GM19043 (cell line): ENCODE results near the gene IL18RAP.

ENCODE experiments used
- ATAC-seq: cut with Tn5 transposase; IDR thresholded peaks from one replicate; pipeline ENCODE4 v1.9.1; 2021; ENCODE audit warnings: low read depth; ENCODE audit not compliant: unreplicated experiment

The IL18RAP gene

DNA sequence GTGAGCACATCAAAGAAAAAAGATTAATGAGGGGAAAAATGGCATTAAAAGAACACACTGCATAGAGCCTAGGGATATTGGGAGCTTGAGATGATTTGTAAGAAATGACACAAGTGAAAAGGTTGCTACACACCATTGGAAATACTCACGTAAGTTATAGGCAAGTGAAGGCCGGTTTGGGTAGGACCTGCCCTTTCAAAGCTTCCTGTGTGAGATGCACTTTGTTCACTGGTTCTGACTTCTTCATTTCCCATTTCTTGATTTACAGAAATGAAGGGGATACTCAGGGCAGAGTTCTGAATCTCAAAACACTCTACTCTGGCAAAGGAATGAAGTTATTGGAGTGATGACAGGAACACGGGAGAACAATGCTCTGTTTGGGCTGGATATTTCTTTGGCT lies at the start of gene IL18RAP:
IL18RAP (plus strand) TSS at position 251 of the 400 bp plus-strand sequence; CDS start at position 369, 118 bp downstream.
- no peak for ATAC-seq

- no peak for ATAC-seq
These were observed 46.8 kb upstream of the IL18RAP start for GRCh38 chr2:102376052-102376591.

GRCh38 chr2:102383722-102384121 lies 39.2 kb upstream of the IL18RAP start:
- no peak for ATAC-seq

DNA sequence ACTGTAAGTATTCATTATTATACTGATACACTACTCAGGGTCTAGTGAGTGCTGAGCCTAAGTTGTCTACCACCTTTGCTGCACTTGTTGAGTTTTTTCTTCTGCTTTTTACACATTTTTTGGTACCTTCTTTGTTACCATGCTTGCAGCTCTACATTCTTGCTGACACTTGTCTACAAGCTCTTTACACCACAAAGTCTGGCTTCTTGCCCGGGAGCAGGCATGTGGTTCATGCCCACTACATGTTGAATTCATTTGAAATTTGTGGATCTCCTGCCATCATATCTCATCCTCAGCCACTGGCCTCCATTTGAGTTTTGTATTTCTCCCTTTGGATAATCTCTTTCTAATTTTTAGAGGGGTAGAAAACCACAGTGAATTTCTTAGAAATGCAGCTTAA lies 37.4 kb upstream of the IL18RAP start:
- ATAC-seq = no peak

- no peak for ATAC-seq
These were observed 37.0 kb upstream of the IL18RAP start for GRCh38 chr2:102386004-102386403.

DNA sequence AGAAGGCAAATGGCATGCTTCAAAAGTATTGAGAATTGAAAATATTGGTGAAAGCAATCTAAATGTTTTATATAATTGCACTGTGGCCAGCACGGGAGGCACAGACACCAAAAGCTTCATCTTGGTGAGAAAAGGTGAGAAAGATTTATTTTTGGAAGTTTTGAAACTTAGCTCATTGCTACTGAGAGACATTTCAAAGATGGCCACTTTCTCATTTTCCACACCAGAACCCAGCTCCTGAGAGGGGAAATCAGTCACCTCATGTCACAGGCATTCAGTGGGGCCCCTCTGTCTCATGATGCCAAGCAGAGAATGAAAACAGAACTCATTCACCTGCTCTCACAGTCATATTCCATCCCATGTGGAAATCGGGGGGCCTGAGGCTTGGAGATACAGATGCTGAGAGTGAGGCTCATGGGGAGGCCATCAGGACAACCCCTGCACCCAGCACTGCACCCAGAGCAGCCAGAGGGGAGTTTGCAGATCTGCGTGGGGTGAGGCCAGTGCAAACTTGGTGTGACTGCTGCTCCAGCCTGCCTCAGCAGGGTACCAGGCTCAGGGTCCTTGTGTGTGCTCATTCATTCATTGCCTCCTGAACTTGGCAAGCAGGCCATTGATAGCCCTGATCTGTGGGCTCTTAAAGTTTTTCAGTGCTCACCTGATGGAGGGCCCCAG lies 36.0 kb upstream of the IL18RAP start:
- no peak for ATAC-seq

- ATAC-seq = no peak
These were observed 35.0 kb upstream of the IL18RAP start for GRCh38 chr2:102387763-102388546.

GRCh38 chr2:102391565-102391964 lies 31.4 kb upstream of the IL18RAP start:
- ATAC-seq = no peak

DNA sequence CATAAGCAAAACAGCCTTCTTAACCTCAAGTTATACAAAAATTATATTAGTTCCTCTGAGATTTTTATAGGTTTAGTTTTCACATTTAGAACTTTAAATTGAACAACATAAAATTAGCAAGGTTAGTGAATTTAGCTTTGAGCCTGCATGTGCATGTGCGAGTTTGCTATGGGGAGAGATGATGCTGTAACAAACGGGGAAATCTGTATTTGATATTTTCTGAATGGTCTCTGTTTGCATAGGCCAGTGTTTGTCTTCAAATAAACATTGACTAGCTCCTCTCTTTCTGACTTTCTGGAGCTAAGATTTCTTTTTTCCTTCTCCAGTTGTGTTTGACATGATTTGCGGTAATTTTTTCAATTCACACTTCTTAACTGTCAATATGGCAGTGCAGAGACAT lies 30.9 kb upstream of the IL18RAP start:
- ATAC-seq = no peak

- no peak for ATAC-seq
These were observed 30.0 kb upstream of the IL18RAP start for GRCh38 chr2:102392942-102393341.

GRCh38 chr2:102396012-102396411 lies 26.9 kb upstream of the IL18RAP start:
- no peak for ATAC-seq

- no peak for ATAC-seq
These were observed 25.8 kb upstream of the IL18RAP start for GRCh38 chr2:102397209-102397608.

GRCh38 chr2:102399499-102400141 lies 23.3 kb upstream of the IL18RAP start:
- ATAC-seq = no peak

DNA sequence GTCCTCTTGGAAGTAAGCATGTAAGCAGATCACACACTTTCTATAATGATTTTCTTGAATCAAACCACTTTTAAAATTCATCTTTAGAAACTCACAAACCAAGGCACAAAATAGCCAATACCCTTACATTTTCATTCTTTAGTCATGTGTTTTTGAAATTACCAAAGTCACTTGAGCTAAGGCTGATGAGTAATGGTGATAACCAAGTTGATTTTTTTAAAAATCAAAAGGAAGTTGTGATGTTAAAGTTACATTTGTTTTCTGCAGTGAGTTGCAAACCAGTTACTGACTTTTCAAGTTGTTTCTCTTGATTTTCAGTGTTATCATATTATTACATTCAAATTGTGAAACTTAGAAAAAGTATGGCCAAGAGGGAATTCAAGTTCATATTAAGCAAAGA lies 21.5 kb upstream of the IL18RAP start:
- ATAC-seq = no peak

DNA sequence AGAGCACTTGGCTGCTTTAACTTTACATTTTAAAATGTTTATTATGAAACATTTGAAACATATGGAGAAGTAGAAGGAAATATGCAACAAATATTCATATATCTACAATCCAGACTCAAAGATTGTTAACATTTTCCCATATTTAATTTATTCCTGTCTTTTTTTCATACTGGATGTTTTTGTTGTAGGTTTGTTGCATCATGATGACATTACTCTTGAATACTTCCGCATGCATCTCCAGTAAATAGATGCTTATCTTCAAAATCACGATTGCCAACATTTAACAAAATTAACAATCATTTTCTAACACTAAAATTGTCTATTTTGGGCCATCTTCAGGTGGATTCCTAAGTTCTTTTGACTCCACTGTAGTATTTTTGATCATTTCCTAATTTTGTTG lies 21.1 kb upstream of the IL18RAP start:
- no peak for ATAC-seq

DNA sequence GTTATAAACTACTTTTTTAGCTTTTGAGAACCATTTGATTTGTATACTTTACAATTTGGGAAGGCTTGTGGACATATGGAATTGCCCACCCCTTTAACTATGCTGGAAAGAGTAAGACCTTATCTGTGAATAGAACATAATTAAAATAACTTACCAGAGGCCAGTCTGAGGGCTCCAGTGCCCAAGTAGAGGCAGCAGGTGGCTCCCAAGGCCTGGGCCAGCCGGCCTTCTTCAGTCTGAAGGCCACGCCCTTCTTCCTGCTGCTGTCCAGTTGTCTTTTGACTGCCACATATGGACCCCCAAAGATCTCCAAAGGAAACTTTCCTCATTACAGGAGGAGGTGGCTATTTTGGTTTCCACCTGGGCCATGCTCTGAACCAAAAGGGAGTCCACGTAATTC lies 12.0 kb upstream of the IL18RAP start:
- no peak for ATAC-seq

GRCh38 chr2:102412199-102412598 lies 10.8 kb upstream of the IL18RAP start:
- no peak for ATAC-seq

DNA sequence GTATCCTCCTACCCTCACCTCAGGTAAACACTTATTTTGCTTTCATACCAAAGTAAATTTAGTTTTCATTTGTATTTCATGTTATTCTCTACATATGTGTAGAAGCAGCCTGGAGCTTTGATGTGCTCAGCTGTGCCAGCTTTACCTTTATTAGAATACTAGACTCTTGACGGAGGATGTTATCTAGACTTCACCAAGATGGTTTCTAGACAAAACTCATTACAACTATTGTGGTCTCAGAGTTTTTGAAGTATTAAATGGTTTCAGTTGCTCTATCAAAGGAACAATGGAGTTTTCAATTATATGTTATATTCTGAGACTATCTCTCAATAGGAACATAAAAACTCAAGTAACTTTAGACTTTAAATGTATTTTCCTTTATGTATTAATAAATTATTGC lies 5.0 kb upstream of the IL18RAP start:
- peak; percentile 50 for ATAC-seq

GRCh38 chr2:102418421-102418961 lies 4.5 kb upstream of the IL18RAP start:
- ATAC-seq = peak; percentile 91

DNA sequence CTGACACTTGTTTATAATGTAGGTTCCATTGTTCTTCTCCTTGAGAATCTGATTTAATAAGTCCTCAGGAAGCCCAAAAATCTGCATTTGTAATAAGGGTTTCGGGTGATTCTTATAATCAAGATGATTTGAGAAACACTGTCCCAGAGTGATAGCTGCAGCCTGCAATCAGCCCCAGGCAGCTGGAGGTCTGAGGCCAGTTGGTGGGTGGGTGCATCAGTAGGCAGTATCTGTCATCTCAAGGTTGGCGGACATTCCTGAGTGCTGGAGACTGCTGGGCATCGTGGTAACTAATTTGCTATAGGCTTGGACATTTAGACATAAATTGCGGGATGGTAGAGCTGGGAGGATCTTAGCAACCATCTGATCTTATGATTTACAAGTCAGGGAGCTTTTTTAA lies 2.7 kb upstream of the IL18RAP start:
- no peak for ATAC-seq
